HG03060 (cell line): ENCODE results near the gene FBXO44.

Experiments
- ATAC-seq: cut with Tn5 transposase; IDR thresholded peaks from one replicate; pipeline ENCODE4 v1.9.1; 2021; ENCODE audit warnings: low read depth, moderate number of reproducible peaks; ENCODE audit not compliant: unreplicated experiment

Gene FBXO44

GRCh38 chr1:11654939-11655808 lies 497 bp downstream of the FBXO44 start:
- no peak for ATAC-seq

DNA sequence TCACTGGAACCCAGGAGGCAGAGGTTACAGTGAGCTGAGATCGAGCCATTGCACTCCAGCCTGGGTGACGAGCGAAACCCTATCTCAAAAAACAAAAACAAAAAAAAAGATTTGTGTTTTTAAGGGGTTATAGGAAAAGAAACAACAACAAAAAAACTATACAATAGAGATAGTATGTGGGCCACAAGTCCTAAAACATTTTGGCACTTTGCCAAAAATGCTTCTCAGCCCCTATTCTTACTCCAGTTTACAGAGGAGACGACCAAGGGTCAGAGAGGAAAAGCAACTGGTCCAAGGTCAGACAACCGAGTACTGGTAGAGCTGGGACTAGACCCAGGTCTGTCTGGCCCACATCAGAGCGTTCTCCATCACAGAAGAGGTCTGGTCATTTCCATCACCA lies 3.0 kb downstream of the FBXO44 start:
- no peak for ATAC-seq

GRCh38 chr1:11658542-11658941 lies 3.9 kb downstream of the FBXO44 start:
- ATAC-seq, result no peak

- ATAC-seq, result no peak
Measured at GRCh38 chr1:11659748-11660147, 5.1 kb downstream of the FBXO44 start.

GRCh38 chr1:11661103-11661502 lies 6.4 kb downstream of the FBXO44 start:
- ATAC-seq, result no peak

- no peak for ATAC-seq
Measured at GRCh38 chr1:11664336-11665065, 9.8 kb downstream of the FBXO44 start.

DNA sequence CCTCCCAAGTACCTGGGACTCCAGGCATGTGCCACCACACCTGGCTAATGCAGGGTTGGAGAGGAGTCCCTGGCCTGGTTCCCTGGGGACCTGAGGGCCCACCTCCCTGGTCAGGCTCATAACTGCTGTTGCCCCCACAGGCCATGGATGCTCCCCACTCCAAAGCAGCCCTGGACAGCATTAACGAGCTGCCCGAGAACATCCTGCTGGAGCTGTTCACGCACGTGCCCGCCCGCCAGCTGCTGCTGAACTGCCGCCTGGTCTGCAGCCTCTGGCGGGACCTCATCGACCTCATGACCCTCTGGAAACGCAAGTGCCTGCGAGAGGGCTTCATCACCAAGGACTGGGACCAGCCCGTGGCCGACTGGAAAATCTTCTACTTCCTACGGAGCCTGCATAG lies 13.8 kb downstream of the FBXO44 start:
- ATAC-seq, result no peak

DNA sequence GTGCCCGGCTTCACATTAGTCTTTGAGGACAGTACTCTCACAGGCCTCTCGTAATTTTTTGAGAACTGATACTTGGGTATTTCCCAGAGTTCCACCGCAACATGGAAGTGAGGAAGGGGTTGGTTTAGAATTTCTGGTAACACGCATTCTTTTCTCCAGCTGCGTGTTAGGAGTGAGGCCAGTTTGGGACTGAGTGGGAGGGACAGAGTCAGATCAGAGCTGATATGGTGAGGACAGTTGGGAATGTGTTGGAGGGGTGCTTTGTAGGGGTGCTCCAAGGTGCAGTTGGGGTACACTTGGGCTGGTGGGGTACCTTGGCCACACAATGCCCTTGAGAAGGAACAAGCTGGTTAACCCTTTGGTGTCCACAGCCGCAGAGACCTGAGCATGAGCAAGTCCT lies 16.1 kb downstream of the FBXO44 start:
- ATAC-seq, result no peak

GRCh38 chr1:11671205-11671543 lies 16.5 kb downstream of the FBXO44 start:
- ATAC-seq, result no peak

DNA sequence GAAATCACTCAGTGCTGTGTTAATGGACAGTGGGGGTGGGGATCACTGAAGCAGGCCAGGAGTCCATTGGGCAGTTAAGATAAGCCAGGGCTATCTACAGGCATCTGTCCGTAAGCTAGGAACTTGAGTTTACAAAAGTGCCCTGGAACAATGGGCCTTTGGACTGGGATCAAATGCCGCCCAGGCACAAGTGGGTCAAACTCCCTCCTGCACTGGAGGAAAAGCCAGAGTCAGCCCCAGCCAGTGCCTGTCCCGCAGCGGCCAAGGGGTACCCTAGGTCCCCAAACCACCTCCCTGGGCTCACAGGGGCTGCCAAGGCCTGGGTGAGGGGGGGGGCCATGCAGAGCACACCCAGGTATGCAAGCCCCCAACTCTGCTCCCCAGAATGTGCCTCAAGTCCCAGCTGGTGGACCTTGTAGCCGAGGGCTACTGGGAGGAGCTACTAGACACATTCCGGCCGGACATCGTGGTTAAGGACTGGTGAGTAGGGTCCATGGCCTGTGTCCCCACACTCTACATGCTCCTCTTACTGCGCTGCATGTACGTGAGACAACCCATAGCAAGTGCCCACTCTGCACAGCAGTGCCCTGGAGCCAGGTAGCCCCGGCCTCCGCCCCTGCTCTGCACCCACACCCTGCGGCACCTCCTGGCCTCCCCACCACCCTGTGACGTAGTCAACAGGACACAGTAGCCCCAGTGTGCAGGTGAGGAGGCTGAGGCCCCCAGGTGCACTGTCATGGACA lies 17.0 kb downstream of the FBXO44 start:
- ATAC-seq, result no peak

DNA sequence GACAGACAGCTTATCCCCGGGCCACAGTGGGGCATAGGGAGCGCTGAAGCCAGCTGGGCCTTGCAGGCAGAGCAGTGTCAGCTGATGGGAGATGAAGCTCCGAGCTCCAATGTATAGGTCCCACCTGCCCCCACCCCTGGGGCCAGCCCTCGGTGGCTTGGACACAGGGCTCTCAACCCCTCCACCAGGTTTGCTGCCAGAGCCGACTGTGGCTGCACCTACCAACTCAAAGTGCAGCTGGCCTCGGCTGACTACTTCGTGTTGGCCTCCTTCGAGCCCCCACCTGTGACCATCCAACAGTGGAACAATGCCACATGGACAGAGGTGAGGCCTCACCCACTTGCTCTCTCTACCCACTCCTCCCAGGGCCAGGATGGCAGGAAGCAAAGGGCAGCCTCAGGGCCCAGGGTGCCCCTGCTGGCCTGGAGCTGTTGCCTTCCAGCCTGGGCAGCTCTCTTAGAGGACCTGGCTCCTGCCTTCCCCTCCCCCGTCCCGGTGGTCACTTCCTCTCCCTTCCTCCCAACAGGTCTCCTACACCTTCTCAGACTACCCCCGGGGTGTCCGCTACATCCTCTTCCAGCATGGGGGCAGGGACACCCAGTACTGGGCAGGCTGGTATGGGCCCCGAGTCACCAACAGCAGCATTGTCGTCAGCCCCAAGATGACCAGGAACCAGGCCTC lies 18.6 kb downstream of the FBXO44 start:
- no peak for ATAC-seq

GRCh38 chr1:11674488-11674887 lies 19.8 kb downstream of the FBXO44 start:
- no peak for ATAC-seq

DNA sequence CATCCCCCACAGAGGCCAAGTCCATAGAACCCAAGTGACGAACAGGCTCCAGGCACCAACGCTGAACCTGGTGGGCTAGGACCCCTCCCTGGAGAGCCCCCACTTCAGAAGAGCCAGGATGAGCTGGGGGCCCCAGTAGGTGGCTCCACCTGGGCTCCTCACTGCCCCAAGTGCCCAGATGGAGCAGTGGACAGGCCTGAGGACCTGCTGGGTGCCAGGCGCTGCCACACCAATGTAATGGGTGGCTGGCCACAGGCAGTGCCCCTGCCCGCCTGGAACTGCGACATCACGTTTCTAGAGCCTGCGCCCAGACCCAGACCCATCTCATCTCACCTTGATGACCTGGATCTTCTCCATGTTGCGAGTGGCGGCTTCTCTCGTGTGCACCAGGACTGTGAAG lies 20.6 kb downstream of the FBXO44 start:
- no peak for ATAC-seq

DNA sequence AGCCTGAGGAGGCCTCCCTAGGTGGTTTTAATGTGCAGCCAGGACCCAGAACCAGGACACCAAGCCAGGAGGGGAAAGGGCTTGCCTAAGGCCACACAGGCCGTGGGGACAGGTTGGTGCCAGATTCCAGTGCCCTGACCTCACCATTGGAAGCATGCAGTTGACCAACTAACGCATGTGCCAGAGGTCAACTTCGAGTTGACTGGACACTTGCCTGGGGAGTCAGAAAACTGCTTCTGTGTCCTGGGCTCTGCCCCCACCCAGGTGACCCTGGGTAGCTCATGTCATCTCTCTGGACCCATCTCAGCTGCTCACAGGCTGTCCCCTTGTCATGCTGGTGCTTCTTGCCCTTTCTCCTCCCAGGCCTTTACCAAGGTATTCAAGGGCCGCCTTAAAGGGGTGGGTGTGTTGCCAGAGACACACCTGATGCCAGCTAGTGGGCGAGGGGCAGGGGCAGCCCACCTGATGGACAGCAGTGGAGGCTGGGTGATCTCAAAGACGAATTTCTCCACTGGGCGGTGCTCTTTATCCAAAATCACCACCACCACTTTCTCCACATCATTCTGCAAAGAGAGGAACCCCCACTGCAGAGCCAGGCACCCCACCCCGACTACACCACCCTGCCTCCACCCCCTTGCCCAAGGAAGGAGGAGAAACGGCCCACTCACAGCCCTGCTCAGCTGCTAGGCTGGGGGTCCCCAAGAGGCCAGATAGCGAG lies 21.9 kb downstream of the FBXO44 start:
- ATAC-seq, result no peak

GRCh38 chr1:11678442-11678841 lies 23.8 kb downstream of the FBXO44 start:
- ATAC-seq, result no peak

- no peak for ATAC-seq
Measured at GRCh38 chr1:11680270-11681070, 25.8 kb downstream of the FBXO44 start.

- no peak for ATAC-seq
Measured at GRCh38 chr1:11681071-11681771, 26.5 kb downstream of the FBXO44 start, which contains the start of gene MAD2L2. MAD2L2 (minus strand) TSS chr1:11681148; CDS start chr1:11680601, 547 bp downstream.

DNA sequence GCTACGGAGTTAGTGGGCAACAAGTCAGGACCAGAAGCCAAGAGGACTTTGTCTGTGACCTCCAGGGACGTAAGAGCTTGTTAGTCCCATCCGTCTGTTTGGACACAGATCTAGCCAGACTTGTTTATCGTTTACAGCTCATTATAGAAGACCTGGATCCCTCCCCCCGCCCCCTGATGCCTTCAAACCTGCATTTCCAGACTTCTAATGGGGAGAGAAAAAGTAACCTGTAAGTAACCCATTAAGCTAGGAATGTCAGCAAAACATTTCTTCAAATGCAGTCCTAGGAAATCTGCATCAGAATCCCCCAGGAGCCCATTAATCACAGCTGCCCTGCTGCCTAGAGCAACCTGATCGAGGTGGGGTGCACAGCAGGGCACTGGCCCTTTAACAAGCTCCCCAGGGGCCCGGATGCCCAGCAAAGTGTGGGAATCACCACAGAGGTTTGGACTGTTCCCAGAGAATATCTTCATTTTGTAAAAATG lies 27.7 kb downstream of the FBXO44 start:
- ATAC-seq, result no peak
